DMS 273 (cell line): ENCODE results near the gene C17orf113.

Source experiments
- DNase-seq: peaks from one replicate; lab custom pipeline; 2025; ENCODE audit not compliant: unreplicated experiment; lab: John Stamatoyannopoulos, UW

The C17orf113 gene

DNA sequence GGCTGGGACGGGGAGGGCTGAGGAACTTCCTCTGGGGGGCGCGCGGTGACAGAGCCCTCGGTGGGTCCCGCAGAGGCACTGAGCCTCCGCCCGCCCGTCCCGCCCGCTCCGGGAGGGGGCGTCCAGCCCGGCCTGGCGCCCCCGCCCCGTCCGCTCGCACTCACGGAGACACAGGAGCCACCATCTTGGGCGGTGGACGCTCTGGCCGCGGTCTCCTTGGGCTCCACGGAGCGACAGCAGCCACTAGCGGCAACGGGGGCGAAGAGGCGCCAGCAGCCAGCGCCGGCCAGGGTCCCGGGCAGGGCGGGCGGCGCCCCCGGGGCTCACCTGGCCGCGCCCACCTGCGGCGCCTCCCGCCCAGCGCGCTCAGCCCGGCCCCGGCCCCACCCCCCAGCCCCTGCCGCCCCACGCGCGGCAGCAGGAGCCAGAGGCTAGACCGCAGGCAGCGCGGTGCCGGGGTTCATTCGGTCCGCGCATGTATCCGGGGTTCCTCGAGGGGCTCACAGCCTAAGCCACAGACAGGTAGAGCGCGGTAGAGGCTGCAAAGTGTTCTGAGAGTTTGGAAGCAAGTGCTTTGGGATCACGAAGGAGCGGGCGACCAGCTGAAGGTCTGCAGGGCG lies at the start of gene C17orf113:
C17orf113 (minus strand) TSS at position 209 of the 620 bp plus-strand sequence. CDS start 7,225 bp downstream, outside the sequence.
- DNase-seq: peak; percentile 73

DNA sequence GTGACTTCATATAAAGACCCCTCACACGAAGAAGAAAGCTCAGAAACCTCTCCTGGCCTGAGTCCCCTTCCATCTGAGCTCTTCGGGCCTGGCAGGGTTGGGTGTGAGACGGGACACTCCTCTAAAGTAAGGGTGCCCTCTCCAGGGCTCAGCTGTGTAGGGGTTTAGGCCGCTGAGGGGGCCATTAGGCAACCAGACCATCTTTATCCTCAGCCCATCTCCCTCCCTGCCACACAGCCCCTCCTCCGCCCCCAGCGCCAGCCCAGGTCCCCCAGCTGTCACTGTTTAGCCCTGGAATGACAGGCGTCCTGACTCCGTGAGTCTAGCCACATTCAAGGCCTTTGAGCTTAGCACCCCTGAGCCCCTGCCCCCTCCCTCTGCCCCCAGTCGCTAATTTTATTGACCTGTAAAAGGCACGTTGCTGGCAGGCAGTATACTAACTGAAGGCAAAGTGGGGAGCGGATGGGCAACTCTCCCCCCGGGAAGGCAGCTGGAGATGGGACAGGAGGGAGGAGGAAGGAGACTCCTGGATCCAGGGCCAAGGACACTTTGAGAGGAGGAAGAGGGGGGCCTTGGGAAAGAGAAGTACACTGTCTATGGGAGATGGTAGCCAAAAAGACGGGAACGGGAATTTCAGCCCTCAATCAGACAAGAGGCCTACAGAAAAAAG lies 48.5 kb upstream of the C17orf113 start:
- DNase-seq: no peak

DNA sequence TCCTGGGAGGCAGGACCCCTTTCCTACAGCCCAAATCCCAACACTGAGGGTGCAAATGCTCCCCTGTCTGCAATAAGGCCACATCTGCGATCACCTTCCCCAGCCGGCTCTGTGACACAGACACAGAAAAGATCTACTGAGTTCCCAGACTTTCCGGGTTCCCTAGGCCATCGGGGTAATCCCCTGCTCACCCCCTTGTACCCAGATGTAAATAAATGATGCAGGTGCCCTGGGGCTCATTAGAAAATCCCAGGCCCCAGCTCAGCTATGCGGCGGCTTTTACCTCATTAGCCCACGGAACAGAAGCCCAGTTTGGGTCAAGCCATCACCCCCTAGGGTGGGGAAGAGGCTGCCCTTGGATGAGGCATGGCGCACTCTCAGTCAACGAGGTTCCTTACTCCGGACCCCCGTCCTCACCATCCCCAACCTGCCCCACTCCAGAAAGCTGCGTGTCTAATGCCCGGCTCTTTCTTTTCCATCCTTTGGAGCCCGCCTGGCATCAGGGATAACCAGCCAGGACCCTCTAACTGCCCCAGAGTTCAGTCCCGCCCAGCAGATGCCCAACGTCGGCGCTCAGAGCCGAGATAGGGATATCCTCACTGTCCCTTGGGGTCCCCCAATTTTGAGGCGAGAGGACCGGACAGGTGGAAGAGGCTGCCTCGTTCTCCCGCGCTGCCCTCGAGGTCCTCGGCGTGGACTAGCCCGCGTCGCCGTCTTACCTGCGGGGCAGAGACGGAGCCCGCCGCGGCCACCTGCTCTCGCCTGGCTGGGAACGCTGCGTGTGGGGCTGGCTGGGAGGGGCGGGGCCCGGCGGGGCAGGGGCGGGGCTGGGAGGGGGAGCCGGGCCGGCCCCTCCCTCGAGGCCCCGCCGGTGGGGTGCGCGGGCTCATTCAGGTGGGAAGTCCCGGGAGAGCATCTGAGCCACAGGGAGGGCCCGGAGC lies 47.6 kb upstream of the C17orf113 start, which contains the start of gene ZNF385C:
ZNF385C (minus strand) TSS at position 783 of the 941 bp plus-strand sequence. CDS start 35,417 bp downstream, outside the sequence.
- DNase-seq: peak; percentile 40

- no peak for DNase-seq
Measured at GRCh38 chr17:42096360-42097111, 46.1 kb upstream of the C17orf113 start.

DNA sequence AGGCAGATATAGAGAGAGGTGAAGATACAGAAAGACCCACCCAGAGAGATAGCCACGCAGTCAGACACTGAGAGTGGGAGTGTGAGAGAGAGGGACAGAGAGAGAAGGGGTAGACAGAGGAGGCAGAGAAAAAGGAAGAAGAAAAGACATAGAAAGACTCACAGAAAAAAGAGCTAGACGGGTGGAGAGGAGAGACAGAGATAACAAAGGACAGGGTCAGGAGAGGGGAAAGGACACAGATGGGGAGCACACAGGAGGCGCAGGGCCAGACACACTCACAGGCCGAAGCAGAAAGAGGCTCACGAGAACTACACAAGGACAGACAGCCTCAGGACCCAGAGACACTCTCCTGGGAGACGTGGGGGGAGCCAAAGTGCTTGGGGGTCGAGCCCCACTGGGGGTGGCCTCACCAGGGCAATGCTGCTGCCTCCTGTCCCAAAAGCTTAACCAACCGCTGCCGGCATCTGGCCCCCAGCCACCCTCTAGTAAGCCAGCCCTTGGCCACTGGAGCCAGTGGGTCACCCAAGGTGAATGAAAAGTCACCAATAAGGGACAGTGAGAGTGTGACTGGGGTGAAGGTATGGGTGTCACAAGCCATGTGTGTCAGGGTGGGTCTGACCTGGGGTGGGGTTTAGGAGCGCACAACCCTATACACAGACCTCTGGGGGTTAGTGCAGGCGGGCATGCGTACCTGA lies 44.1 kb upstream of the C17orf113 start:
- no peak for DNase-seq

DNA sequence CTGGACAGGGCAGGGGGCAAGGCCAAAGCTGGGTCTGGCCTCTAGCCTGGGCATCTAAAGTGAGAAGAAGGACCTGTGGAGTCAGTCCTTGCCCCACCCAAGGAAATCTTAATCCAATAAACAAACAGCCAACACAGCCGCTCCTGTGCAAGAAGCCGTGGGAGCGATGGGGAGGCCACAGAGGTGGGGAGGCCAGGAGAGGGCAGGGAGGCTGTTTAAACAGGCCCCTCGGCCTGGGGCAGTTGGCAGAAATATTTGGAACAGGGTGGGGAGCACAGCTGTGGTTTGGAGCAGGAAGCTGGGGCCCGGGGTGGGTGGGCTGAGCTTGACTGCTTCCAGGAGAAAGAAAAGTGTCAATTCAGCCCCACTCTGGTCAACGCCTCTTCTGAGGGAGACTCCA lies 42.5 kb upstream of the C17orf113 start:
- DNase-seq: no peak

GRCh38 chr17:42090964-42091790 lies 40.8 kb upstream of the C17orf113 start:
- DNase-seq: no peak

DNA sequence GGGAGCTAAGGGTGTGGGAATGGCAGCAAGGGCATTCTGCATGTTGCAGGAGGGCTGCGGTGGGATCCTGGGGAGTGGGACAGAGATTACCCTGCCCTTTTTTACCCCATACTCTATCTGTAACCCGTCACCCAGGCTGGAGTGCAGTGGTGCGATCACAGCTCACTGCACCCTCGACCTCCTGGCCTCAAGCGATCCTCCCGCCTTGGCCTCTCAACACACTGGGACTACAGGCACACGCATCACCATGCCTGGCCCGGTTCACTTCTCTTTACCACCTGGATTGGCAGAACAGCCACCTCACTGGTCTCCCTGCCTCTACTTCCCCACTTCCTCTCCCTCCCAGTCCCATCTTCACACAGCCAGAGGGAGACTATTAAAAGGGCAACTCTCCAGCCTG lies 38.3 kb upstream of the C17orf113 start:
- DNase-seq: no peak

- no peak for DNase-seq
Measured at GRCh38 chr17:42087736-42088705, 37.6 kb upstream of the C17orf113 start.

- no peak for DNase-seq
Measured at GRCh38 chr17:42087042-42087701, 36.8 kb upstream of the C17orf113 start.

DNA sequence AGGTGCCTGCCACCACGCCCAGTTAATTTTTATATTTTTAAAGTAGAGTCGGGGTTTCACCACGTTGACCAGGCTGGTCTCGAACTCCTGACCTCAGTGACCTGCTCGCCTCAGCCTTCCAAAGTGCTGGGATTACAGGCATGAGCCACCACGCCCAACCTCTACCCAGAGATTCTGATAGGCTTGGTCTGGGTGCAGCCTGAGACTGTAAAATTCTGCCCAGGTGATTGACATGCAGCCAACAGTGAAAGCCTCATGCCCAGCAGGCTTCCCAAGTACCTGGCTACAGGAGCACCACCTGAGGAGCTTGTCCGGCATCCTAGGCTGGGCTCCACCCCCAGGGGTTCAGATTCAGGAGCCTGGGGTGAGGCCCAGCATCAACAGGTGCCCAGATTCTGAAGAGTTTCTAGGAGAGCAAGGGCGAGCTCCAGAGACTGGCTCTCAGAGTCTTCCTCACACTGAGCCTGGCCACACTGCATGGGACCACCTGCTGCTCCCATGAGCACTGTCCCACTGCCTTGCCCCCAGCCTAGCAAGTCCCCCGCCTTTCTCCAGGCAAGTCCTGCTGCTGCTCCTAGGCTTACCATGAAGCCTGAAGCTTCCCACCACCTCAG lies 31.2 kb upstream of the C17orf113 start:
- no peak for DNase-seq

- no peak for DNase-seq
Measured at GRCh38 chr17:42079541-42079940, 29.1 kb upstream of the C17orf113 start.

DNA sequence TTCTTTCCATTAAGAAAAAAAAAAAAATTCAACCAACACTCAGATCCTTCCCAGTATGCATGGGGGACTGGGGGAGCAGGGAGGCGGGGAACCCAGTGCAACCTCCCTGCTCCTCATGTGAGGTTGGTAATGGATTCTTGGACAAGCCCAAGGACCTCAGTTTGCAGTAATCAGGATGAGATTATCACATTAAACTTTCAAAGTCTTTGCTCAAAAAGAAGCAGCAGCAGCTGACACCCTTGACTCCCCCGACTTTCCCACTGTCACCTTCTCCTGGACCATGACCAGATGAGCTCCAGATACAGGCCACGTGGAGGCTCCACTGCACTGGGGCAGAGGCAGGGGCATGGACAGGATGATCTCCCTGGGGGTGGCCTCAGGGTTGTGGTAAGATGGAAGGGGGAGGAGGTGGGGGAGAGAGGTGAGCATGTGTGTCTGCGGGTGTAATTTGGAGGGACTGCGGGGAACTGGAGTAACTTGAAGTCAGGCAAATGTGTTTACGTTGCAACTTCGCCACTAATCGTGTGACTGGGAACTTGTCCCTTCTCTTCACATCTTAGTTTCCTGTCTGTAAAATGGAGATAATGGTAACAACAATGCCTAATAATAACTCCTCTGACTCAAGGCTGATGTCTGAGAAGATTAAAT lies 28.1 kb upstream of the C17orf113 start:
- no peak for DNase-seq

DNA sequence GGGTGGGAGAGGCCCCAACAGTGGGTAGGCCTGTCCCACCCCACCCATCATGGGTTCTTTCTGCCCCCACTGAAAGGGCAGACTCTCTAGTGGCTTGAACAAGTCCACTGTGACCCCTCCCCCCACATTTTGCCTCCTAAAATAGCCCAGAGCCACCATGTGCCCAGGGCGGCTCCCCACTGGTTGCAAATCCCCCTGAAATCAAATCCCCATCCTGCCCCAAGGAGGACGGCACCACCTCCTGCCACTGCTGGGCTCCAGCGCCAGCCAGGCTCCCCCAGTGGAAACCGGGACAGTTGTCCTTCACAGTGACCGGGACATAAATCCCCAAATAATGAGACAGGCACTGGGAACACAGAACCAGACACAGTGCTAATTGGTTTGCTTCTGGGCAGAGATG lies 27.4 kb upstream of the C17orf113 start:
- DNase-seq: no peak

DNA sequence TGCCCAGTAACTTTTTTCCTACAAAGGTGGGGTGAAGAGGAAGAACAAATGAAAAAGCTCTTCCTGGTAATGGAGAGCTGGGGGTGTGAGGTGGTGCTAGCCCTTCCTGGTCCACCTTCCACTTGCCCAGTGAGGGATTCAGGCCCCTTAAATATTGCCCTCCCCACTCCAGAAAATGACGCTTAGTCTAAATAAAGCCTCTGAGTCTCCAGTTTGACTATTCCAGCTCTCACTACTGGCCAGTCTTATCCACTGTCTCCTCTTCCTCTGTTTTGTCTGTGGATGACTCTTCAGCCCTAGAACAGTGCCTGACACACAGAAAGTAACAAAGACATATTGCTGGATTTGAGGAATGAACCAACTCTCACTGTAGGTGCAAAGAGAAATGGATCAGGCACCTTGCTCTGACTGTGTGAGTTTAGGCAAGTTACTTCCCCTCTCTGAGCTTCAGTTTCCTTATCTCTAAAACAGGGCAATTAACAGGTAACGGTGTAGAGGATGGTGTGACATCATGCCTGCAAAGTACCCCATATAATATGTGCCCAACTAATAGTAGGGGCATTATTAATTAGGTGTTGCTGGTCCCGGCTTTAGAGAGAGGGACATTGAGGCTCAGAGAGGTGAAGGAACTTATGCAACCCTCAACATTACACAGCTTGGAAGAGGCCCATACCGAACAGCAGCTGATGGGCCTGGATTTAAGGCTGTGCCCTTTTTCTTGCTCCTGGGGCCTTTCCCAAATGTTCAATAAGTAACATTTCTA lies 26.6 kb upstream of the C17orf113 start:
- DNase-seq: no peak

DNA sequence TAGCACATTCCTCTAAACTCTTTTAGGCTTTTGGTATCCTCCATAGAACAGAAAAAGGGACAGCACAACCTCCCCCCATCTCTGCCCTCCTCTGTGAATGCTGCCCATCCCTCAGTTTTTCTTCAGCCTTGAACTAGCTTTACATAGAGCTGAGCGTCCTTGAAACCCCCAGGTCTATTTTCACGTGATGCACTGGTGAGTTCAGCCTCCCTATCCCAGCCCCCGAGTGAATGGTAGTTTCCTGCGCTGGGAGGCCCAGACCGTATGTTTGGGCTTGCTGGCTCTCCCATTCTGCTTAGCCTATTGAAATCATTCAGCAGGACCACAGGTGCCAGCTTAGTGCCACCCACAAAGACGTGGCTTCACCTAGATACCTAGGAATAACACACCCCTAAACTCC lies 25.4 kb upstream of the C17orf113 start:
- no peak for DNase-seq
